Measurements from ENCODE around the gene C11orf42. TPM values are rescaled to one million over a fixed set of nuclear protein-coding genes. Genes with fewer than 3 reads are reported as not detected.

Gene C11orf42
- total RNA-seq, 1 experiment from 2014 or later: not detected

DNA sequence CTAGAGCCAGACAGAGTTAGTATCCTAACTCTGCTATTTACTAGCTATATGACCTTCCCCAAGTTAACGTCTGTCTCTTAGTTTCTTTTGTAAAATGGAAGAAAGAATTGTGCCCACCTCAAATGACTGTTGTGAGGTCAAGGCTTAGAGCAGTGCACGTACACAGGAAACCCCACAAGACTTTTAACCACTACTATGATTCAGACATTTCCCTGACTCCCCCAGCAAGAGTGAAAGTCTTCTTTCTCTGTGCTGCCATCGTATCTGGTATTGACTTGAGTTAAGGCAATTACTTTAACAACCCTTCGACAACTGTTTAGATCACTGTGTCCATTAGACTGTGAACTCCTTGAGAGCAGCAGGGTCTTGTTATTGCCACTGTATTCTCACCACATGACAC, 9.0 kb upstream of the C11orf42 start:
- no CpG with 5 or more reads among the region's 4 CpGs for WGBS (ENCODE audit: extremely low coverage, insufficient read length, low lambda C conversion rate)
- no peaks in the 10 kb centered on the region for H3K27me3 Mint-ChIP-seq (ENCODE audit: low read depth)
- H3K27ac Mint-ChIP-seq: no peak overlapping the region

More for the DNA sequence above, 9.0 kb upstream of the C11orf42 start:
- Histone ChIP-seq H3K9ac (ENCODE audit: extremely low read depth, insufficient read length, low read length) (no peak overlapping the region), H2BK15ac (ENCODE audit: low read depth, low read length) (no peak overlapping the region), H3K27me3 (ENCODE audit: insufficient read depth, low read length) (no peaks in the 10 kb centered on the region), H3T11ph (ENCODE audit: low read length) (no peak overlapping the region), H4K8ac (replicated peaks; ENCODE audit: insufficient read length, low read depth, low read length) (no peak overlapping the region), H3K4me2 (ENCODE audit: insufficient read depth, insufficient read length, low read length) (no peak overlapping the region), H4K5ac (ENCODE audit: insufficient read length, low read depth, low read length) (no peak overlapping the region), H3K23ac (ENCODE audit: insufficient read length, low read depth, low read length) (no peak overlapping the region), H2AFZ (ENCODE audit: low read length) (no peak overlapping the region), H3K4me1 (ENCODE audit: insufficient read depth, low read length) (peaks cover 3% of the 10 kb centered on the region; the same call in 1 of the 2 replicates), H2BK20ac (ENCODE audit: low read depth, low read length, poor library complexity, severe bottlenecking) (no peak overlapping the region), H2BK5ac (ENCODE audit: insufficient read length, low read length) (no peak overlapping the region), H2BK12ac (ENCODE audit: insufficient read length, low read depth, low read length) (no peak overlapping the region), H3K4ac (ENCODE audit: low read depth, low read length) (no peak overlapping the region), H4K91ac (ENCODE audit: insufficient read length, low read depth, low read length) (no peak overlapping the region), H3K27ac (ENCODE audit: insufficient read length, low read depth, low read length) (no peak overlapping the region), H3K18ac (ENCODE audit: insufficient read length, low read depth, low read length) (no peak overlapping the region), H4K20me1 (ENCODE audit: control insufficient read depth, insufficient read depth, insufficient read length) (no peaks in the 10 kb centered on the region), H3K79me1 (ENCODE audit: insufficient read depth, low read depth, low read length, poor library complexity, severe bottlenecking) (no peaks in the 10 kb centered on the region), H3K14ac (ENCODE audit: insufficient read depth, low read length) (no peak overlapping the region), H3K23me2 (ENCODE audit: insufficient read length, low read depth, low read length, poor library complexity, severe bottlenecking) (no peaks in the 10 kb centered on the region), H3K56ac (ENCODE audit: insufficient read length, low read depth, low read length) (no peak overlapping the region), H2AK5ac (ENCODE audit: insufficient read length, low read length) (no peak overlapping the region), H3K79me2 (ENCODE audit: insufficient read depth, low read length) (no peaks in the 10 kb centered on the region), H2BK120ac (ENCODE audit: low read depth, low read length, poor library complexity, severe bottlenecking) (no peak overlapping the region), H3K9me3 (ENCODE audit: control insufficient read depth, low read depth, low read length) (no peaks in the 10 kb centered on the region)
- Mint-ChIP-seq H3K4me3 (no peak overlapping the region), H3K9me3 (no peaks in the 10 kb centered on the region; a peak in 1 of 5 replicates), H3K4me1 (peaks cover 8% of the 10 kb centered on the region in 2 experiments), H3K36me3 (ENCODE audit: insufficient read depth in 1 of 3, low read depth in 3 of 3) (peaks cover 0 to 2% (median 0%) of the 10 kb centered on the region in 3 experiments; a peak in 1 of 7 replicates)
- DNase-seq: no peak
- no peak for TF ChIP-seq CTCF (conservative IDR thresholded peaks at IDR 0.05)
